Measurements from ENCODE around the gene ZDHHC11B. TPM values are rescaled to one million over a fixed set of nuclear protein-coding genes. Genes with fewer than 3 reads are reported as not detected.

Gene ZDHHC11B
- total RNA-seq, 2 donors from 2014 or later: 15.4 to 32.5 TPM

- intact Hi-C loops (cut with DNase I): no loop called here
- ATAC-seq: no peak
- DNase-seq: no peak
Measured at GRCh38 chr5:662751-663435, 121.6 kb downstream of the ZDHHC11B start.

- ATAC-seq (no peak), DNase-seq (no peak)
Measured at GRCh38 chr5:661891-662750, 122.4 kb downstream of the ZDHHC11B start.

GRCh38 chr5:660491-661030, 124.0 kb downstream of the ZDHHC11B start:
- DNase-seq (no peak), ATAC-seq (no peak)
- intact Hi-C loops (cut with DNase I): no loop called here

More at GRCh38 chr5:661891-662750, 122.4 kb downstream of the ZDHHC11B start:
- intact Hi-C loops (cut with DNase I): no loop called here

Other genes starting within 250 kb of the ZDHHC11B start
- gene CEP72, start 172.4 kb downstream of the ZDHHC11B start, total RNA-seq: 1 to 10 TPM; 1.4 to 2.5 TPM
- gene TPPP, start 91.4 kb downstream of the ZDHHC11B start, total RNA-seq: 10 to 100 TPM; 15.5 to 25.0 TPM
- gene ZDHHC11, start 66.3 kb upstream of the ZDHHC11B start, total RNA-seq: 10 to 100 TPM; 31.1 to 36.7 TPM
- 10 to 100 TPM; 26.8 to 39.3 TPM for gene BRD9, start 108.1 kb upstream of the ZDHHC11B start, total RNA-seq
- 1 to 10 TPM in 1 of 2 donors, under 1 TPM in 1; 0.88 to 1.1 TPM for gene TRIP13, start 108.2 kb upstream of the ZDHHC11B start, total RNA-seq
- gene NKD2, start 224.1 kb upstream of the ZDHHC11B start, total RNA-seq: 10 to 100 TPM in 1 of 2 donors, 1 to 10 TPM in 1; 4.4 to 10.4 TPM

Measured in left cardiac atrium (tissue), 4 donors.